Astrocyte (in vitro differentiated cells and primary cell): ENCODE measurements around the gene AIFM3. TPM values are rescaled to one million over a fixed set of nuclear protein-coding genes. Genes with fewer than 3 reads are reported as not detected.

Experiments used
- DNase-seq: peaks from one replicate; pipeline ENCODE4 v3.0.0-alpha.2; 2010; ENCODE audit warnings: low read depth
- FAIRE-seq: peaks from 2 replicates; lab custom pipeline; 2011; peaks lifted over from hg19 to GRCh38; lab: Jason Lieb, UNC
- H2AFZ ChIP-seq: 2 replicates; pipeline ENCODE4 v1.6.0; 2012; ENCODE audit warnings: low read depth, low read length, inconsistent platforms
- H3K27ac ChIP-seq: 2 replicates; pipeline ENCODE4 v1.5.1; 2011; ENCODE audit warnings: low read depth, low read length, inconsistent platforms
- H3K27me3 ChIP-seq: 2 replicates; pipeline ENCODE4 v1.6.0; 2011; ENCODE audit warnings: low read length, inconsistent platforms; ENCODE audit not compliant: insufficient read depth
- H3K36me3 ChIP-seq: 2 replicates; pipeline ENCODE4 v1.5.1; 2011; ENCODE audit warnings: low read length, inconsistent platforms; ENCODE audit not compliant: insufficient read depth
- H3K4me1 ChIP-seq: 2 replicates; pipeline ENCODE4 v1.5.1; 2011; ENCODE audit warnings: low read length, inconsistent platforms; ENCODE audit not compliant: insufficient read depth
- H3K4me2 ChIP-seq: 2 replicates; pipeline ENCODE4 v1.6.0; 2012; ENCODE audit warnings: low read length, inconsistent platforms
- H3K4me3 ChIP-seq: 2 replicates; pipeline ENCODE4 v1.5.1; 2011; ENCODE audit warnings: low read depth, mild to moderate bottlenecking, low read length, inconsistent platforms; ENCODE audit not compliant: insufficient read depth
- H3K79me2 ChIP-seq: 2 replicates; pipeline ENCODE4 v1.6.0; 2012; ENCODE audit warnings: mild to moderate bottlenecking, low read length, inconsistent platforms; ENCODE audit not compliant: insufficient read depth
- H3K9ac ChIP-seq: 2 replicates; pipeline ENCODE4 v1.6.0; 2012; ENCODE audit warnings: mild to moderate bottlenecking, low read length, inconsistent platforms
- H3K9me3 ChIP-seq: 2 replicates; pipeline ENCODE4 v1.5.1; 2012; ENCODE audit warnings: low read depth, mild to moderate bottlenecking, low read length, inconsistent platforms; ENCODE audit not compliant: insufficient read depth
- H4K20me1 ChIP-seq: 2 replicates; pipeline ENCODE4 v1.6.0; 2012; ENCODE audit warnings: low read length, inconsistent platforms; ENCODE audit not compliant: insufficient read depth
- H3K27ac Mint-ChIP-seq: one replicate; pipeline ENCODE4 v1.8.0; 2021; ENCODE audit warnings: mild to moderate bottlenecking, mixed read lengths; ENCODE audit not compliant: unreplicated experiment
- H3K27me3 Mint-ChIP-seq: one replicate; pipeline ENCODE4 v1.8.0; 2021; ENCODE audit warnings: low read depth, mixed read lengths; ENCODE audit not compliant: unreplicated experiment
- H3K36me3 Mint-ChIP-seq: one replicate; pipeline ENCODE4 v1.8.0; 2021; ENCODE audit warnings: low read depth, mixed read lengths; ENCODE audit not compliant: unreplicated experiment
- H3K4me1 Mint-ChIP-seq: one replicate; pipeline ENCODE4 v1.8.0; 2021; ENCODE audit warnings: low read depth, mixed read lengths; ENCODE audit not compliant: unreplicated experiment
- H3K4me3 Mint-ChIP-seq: one replicate; pipeline ENCODE4 v1.8.0; 2021; ENCODE audit warnings: mild to moderate bottlenecking, moderate library complexity, mixed read lengths; ENCODE audit not compliant: unreplicated experiment
- H3K9me3 Mint-ChIP-seq: one replicate; pipeline ENCODE4 v1.8.0; 2021; ENCODE audit warnings: mild to moderate bottlenecking, mixed read lengths; ENCODE audit not compliant: unreplicated experiment
- EZH2 ChIP-seq: IDR thresholded peaks from 2 replicates; pipeline ENCODE4 v1.6.1; 2012; ENCODE audit warnings: mild to moderate bottlenecking, low read length, inconsistent platforms; ENCODE audit not compliant: insufficient read depth
- total RNA-seq: library from RNA; stranded (reverse); gene quantifications from 2 replicates; pipeline ENCODE4 v1.2.1, GENCODE V29; 2021
- TF ChIP-seq, protein P1 (sequence below): IDR thresholded peaks from 2 replicates; pipeline ENCODE4 v1.5.1; 2011; ENCODE audit warnings: low read depth, mild to moderate bottlenecking, inconsistent platforms, low read length, moderate library complexity; ENCODE audit not compliant: insufficient read depth

AIFM3 gene
- total RNA-seq, 1 donor from 2014 or later, result 0.48 TPM

DNA sequence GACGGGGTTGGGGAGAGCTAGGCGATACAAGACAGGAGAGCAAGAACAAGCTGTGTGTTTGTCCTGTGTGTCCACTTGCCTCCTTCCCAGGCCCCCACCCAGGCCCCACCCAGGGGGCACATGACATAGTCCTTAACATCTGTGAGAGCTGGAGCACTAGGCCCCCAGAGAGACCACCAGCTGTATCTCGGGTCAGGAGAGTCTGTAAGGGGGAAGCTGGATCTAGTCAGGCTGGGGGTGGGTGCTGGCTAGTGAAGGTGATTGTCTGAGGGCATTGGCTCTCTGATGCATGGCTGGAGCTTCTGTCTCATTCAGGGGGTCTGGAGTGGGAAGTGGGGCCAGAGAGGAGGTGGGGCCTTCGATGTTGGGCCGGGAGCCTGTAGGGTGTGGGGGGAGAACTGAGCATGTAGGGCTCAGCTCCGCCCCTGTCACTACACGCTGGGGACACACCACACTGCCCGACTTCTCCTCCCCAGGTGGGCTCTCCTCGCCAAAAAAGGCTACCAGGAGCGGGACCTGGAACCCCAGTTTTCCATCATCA lies 48.5 kb downstream of the AIFM3 start:
- Histone ChIP-seq H3K4me2 (peak overlapping the region; percentile 88), H3K4me3 (no peak overlapping the region), H3K9me3 (no peaks in the 10 kb centered on the region), H3K4me1 (peaks cover 21% of the 10 kb centered on the region), H3K79me2 (no peaks in the 10 kb centered on the region), H3K36me3 (no peaks in the 10 kb centered on the region), H4K20me1 (no peaks in the 10 kb centered on the region), H3K27me3 (no peaks in the 10 kb centered on the region), H3K27ac (no peak overlapping the region), H2AFZ (no peak overlapping the region), H3K9ac (no peak overlapping the region)
- DNase-seq (no peak), FAIRE-seq (no peak)
- no peak overlapping the region for H3K27ac Mint-ChIP-seq
- H3K36me3 Mint-ChIP-seq, result peaks cover 3% of the 10 kb centered on the region
- peaks cover 8% of the 10 kb centered on the region for H3K9me3 Mint-ChIP-seq
- peaks cover 8% of the 10 kb centered on the region for H3K4me1 Mint-ChIP-seq
- TF ChIP-seq, protein P1, sequence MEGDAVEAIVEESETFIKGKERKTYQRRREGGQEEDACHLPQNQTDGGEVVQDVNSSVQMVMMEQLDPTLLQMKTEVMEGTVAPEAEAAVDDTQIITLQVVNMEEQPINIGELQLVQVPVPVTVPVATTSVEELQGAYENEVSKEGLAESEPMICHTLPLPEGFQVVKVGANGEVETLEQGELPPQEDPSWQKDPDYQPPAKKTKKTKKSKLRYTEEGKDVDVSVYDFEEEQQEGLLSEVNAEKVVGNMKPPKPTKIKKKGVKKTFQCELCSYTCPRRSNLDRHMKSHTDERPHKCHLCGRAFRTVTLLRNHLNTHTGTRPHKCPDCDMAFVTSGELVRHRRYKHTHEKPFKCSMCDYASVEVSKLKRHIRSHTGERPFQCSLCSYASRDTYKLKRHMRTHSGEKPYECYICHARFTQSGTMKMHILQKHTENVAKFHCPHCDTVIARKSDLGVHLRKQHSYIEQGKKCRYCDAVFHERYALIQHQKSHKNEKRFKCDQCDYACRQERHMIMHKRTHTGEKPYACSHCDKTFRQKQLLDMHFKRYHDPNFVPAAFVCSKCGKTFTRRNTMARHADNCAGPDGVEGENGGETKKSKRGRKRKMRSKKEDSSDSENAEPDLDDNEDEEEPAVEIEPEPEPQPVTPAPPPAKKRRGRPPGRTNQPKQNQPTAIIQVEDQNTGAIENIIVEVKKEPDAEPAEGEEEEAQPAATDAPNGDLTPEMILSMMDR, result no peak
- TF ChIP-seq EZH2, result no peak
- H3K27me3 Mint-ChIP-seq, result peaks cover 23% of the 10 kb centered on the region
- peak overlapping the region; percentile 34 for H3K4me3 Mint-ChIP-seq

DNA sequence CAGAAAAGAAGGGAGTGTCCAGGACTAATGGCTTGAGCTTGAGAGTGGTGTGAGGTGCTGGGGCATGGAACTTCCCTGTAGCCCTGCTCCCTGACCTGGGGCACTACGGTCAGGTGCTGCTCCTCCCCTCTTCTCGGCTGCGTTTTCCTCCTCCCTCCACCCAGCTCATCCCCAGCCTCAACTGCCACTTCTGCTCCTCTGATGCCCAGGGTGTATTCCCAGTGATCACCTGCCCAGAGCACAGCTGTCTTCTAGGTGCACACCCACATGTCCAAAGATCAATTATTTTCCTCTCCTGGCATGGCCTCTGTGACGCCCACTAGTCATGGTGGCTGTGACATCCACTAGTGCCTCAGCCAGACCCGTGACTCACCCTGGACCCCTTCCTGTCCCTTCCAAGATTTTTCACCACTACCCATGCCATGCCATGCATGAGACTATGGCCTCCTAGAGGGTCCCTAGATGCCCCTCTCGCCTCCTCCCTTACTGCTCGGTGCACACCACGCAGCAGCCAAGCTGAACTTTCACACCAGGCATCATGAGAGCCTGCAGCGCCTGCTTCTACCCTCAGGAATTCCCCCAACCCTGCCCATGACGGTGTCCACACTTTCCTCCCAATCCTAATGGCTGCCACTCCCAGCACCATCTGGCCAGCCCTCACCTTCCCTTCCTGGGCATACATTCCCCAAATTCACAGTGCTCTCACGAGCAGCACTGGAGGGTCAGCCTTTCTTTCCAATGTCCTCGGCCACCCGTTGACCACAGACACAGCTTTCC lies 49.8 kb downstream of the AIFM3 start:
- Histone ChIP-seq H3K9ac (no peak overlapping the region), H2AFZ (no peak overlapping the region), H3K79me2 (no peaks in the 10 kb centered on the region), H3K4me2 (no peak overlapping the region), H3K9me3 (no peaks in the 10 kb centered on the region), H3K27me3 (no peaks in the 10 kb centered on the region), H4K20me1 (no peaks in the 10 kb centered on the region), H3K4me1 (peaks cover 21% of the 10 kb centered on the region), H3K36me3 (no peaks in the 10 kb centered on the region), H3K4me3 (no peak overlapping the region), H3K27ac (no peak overlapping the region)
- no peak for FAIRE-seq
- H3K4me1 Mint-ChIP-seq, result peaks cover 8% of the 10 kb centered on the region
- no peak for DNase-seq
- peak overlapping the region; percentile 40 for H3K4me3 Mint-ChIP-seq
- peaks cover 26% of the 10 kb centered on the region for H3K27me3 Mint-ChIP-seq
- peak overlapping the region; percentile 77 for H3K27ac Mint-ChIP-seq
- H3K9me3 Mint-ChIP-seq, result peaks cover 8% of the 10 kb centered on the region
- TF ChIP-seq, protein P1, result no peak
- TF ChIP-seq EZH2, result no peak
- H3K36me3 Mint-ChIP-seq, result peaks cover 3% of the 10 kb centered on the region

DNA sequence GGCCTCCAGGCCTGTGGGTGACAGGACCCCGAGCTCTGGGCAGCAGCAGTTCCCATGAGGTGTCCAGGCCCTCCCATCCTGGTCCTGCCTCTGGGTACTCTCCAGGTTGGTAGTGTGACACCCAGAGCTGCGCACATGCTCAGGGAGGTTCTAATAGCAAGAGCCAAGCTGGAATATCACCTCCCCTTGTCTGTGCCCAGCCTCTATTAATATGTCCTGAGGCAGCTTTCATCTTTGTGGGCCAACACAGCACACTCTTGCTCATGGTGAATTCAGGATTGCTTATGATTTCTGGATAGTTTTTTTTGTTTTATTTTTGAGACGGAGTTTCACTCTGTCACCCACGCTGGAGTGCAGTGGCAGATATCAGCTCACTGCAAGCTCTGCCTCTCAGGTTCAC lies 51.3 kb downstream of the AIFM3 start:
- no peak for TF ChIP-seq EZH2
- TF ChIP-seq, protein P1, result no peak

More for the DNA sequence above, 51.3 kb downstream of the AIFM3 start:
- no peak overlapping the region for H3K4me2 ChIP-seq
- no peak overlapping the region for H3K27ac ChIP-seq
- H3K9me3 ChIP-seq, result no peaks in the 10 kb centered on the region
- H3K4me1 Mint-ChIP-seq, result peaks cover 8% of the 10 kb centered on the region
- FAIRE-seq (no peak), DNase-seq (no peak)
- peaks cover 3% of the 10 kb centered on the region for H3K36me3 Mint-ChIP-seq
- peaks cover 29% of the 10 kb centered on the region for H3K27me3 Mint-ChIP-seq
- no peak overlapping the region for H3K9ac ChIP-seq
- no peaks in the 10 kb centered on the region for H3K36me3 ChIP-seq
- H3K4me3 ChIP-seq, result no peak overlapping the region
- peaks cover 8% of the 10 kb centered on the region for H3K9me3 Mint-ChIP-seq
- no peaks in the 10 kb centered on the region for H3K79me2 ChIP-seq
- no peaks in the 10 kb centered on the region for H4K20me1 ChIP-seq
- no peak overlapping the region for H3K27ac Mint-ChIP-seq
- H2AFZ ChIP-seq, result no peak overlapping the region
- no peak overlapping the region for H3K4me3 Mint-ChIP-seq
- no peaks in the 10 kb centered on the region for H3K27me3 ChIP-seq
- peaks cover 21% of the 10 kb centered on the region for H3K4me1 ChIP-seq
